ENCODE results near the gene BAG3.
A peak's percentile ranks its signal among the peaks of the same experiment; 100 is the strongest.
"Not testable (repeated sequence)": the region's sequence is repeated elsewhere in the genome, so short reads cannot be mapped to it uniquely, and the experiment has no call there.

Gene BAG3

GRCh38 chr10:119694608-119695007 is 43.4 kb downstream of the BAG3 start:
- DNase-seq (ENCODE audit: low read depth) = no peak

GRCh38 chr10:119700321-119700954 is 49.3 kb downstream of the BAG3 start:
- DNase-seq (ENCODE audit: low read depth) = no peak

- peak; percentile 55 for DNase-seq (ENCODE audit: low read depth)
Observed at GRCh38 chr10:119701861-119702260, 50.7 kb downstream of the BAG3 start.

- no peak for DNase-seq (ENCODE audit: low read depth)
Observed at GRCh38 chr10:119702583-119702982, 51.4 kb downstream of the BAG3 start.

DNA sequence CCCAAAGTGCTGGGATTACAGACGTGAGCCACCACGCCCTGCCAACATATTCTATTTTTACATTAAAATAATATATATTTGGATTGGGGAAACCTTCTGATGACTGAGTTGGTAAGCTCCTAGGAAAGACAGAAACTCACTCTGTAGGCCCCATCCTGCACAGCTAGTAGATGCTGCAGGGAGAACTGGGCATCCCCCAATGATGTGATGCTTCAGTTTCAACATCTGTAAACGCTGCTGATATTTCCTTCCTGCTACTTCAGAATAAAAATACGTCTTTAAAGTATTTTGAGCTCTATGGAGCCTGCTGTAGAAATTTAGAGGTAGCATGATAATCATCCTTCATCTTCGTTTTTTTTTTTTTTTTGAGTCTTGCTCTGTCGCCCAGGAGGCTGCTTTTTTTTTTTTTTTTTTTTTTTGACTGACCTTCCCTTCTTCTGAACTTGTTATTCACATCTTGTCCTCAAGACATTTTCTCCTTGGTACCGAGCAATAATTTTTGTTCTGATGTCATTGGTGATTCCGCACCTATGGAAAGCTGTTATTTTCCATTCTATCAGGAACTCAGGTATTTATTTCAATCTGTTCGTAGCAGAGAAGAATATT is 52.8 kb downstream of the BAG3 start:
- no peak for DNase-seq (ENCODE audit: low read depth)

- no peak for DNase-seq (ENCODE audit: low read depth)
Observed at GRCh38 chr10:119705434-119705831, 54.3 kb downstream of the BAG3 start.

- no peak for DNase-seq (ENCODE audit: low read depth)
Observed at GRCh38 chr10:119706521-119707278, 55.5 kb downstream of the BAG3 start.

GRCh38 chr10:119707331-119707730 is 56.2 kb downstream of the BAG3 start:
- not testable (repeated sequence) for DNase-seq (ENCODE audit: low read depth)

DNA sequence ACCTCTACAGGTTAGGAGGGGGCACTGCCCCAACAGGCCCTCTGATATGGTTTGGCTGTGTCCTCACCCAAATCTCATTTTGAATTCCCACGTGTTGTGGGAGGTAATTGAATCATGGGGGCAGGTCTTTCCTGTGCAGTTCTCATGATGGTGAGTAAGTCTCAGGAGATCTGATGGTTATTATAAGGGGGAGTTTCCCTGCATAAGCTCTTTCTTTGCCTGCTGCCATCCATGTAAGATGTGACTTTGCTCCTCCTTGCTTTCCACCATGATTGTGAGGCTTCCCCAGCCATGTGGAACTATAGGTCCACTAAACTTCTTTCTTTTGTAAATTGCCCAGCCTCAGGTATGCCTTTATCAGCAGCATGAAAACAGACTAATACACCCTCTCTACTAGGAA is 59.8 kb downstream of the BAG3 start:
- not testable (repeated sequence) for DNase-seq (ENCODE audit: low read depth)

DNA sequence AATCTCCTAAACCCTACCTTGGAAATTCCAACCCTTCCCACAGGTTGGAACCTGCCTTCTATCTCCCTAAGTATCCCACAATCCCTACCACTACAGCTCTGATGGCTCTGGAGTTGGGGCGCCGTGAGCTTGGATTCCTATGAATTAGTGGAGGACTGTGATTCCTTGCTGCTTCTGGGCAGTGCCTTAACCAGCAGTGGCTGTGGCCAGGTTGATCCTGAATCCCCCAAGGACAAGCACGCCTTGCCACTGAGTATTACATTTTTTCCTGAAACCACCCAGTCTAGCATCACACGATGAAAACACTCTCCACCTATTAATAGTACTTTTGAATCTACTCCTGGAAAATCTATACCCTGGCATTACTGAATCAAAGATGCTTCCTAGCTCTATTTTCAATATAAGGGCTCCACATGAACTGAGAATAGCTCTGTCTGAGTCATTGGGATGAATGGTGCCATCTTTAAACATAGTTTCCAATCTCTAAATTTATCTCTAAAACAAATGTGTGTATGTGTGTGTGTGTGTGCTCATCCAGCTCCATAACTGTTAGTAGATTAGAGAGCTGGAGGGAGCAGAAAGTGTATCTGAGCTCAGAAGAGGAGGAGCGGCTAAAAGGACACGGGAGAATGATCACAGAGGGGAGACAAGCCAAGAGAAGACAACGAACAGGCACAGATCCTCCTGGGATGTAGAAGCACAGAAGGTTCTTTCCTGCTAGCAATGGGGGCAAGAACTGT is 62.7 kb downstream of the BAG3 start:
- peak; percentile 44 for DNase-seq (ENCODE audit: low read depth)

DNA sequence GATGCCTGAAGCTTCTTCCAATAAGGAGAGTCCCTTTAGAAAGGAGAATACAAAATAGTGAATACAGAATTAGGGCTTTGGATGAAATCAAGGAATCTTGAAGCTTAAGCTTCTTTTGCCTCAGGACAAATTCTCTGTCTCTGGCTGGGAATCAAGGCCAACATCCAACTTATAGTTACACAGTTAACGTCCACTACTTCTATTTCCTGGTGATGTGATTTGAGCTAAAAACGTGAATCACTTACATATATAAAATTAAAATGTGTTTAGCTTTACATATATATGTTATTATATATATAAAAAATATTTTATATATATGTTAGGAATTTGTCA is 63.3 kb downstream of the BAG3 start:
- peak; percentile 29 for DNase-seq (ENCODE audit: low read depth)

DNA sequence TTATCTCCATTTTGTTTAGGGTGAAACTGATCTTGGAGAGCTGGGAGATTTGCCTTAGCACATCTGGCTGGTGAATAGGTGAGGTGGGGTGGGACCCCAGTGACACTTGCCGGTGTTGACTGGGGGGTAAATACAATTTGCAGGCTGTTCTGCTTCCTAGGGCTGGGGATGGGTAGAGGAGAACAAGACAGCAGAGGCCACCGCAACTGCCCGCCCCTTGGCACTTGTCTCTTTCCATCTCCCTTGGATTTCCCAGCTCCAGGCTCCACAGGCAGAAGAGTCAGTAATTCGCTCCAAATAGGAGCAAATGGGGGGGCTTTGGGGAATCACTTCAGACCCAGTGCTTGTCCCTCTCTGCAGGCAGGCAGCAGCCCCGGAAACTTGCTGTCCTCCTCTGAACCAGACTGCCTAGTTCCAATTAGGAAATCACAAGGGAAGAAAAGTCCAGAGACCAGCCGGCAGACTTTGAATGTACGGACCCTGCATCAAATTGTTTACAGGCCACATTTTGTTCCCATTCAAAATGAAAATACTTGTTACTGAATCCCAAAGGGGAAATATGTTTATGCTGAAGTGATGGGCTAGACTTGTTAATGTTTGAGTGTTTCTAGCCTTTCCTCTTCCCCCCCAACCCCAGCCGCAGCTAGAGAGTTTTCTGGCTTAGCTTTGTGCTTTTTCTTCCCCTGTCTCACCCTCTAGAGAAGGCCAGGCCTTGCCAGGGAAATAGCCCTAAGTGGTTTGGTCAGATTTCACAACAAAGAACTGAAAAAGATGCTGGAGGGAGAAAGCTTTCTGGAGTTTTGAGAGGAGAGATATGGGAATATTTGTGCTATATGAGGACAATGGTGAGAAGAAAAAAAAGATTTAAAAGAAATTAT is 64.7 kb downstream of the BAG3 start:
- no peak for DNase-seq (ENCODE audit: low read depth)

DNA sequence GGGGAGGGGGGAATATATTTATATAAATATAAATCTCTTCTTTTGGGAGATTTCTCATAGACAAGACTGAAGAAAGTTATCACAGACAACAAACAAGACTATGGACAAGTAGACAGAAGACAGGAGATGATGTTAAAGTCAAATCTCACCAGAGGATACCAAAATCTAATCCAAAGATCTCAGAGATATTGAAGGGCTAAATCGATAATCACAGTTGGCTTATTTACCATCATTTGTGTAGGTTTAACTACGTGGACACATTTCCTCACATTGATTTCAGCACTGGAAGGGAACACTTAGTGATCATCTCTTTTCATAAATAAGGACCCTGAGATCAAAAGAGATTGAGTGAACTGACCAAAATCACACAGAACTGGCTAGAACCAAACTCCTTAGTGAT is 72.0 kb downstream of the BAG3 start:
- DNase-seq (ENCODE audit: low read depth) = no peak

DNA sequence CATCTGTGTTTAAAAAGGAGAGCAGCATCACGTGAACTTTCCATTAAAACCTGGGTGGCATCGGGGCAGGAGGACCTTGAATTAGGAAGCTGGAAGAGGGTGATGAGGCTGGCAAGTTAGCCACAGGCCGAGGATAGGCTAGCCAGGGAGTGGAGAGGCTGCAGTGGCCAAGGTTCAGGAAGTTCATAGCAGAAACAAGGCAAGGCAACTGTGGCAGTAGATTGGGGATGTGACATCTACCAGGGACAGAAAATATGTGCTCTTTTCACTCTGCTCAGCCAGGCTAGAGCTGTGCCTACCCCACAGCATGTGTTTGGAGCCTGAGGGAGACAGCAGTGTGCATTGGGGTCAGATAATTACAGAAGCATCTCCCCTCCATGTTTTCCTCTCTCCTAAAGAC is 72.4 kb downstream of the BAG3 start:
- DNase-seq (ENCODE audit: low read depth) = no peak

DNA sequence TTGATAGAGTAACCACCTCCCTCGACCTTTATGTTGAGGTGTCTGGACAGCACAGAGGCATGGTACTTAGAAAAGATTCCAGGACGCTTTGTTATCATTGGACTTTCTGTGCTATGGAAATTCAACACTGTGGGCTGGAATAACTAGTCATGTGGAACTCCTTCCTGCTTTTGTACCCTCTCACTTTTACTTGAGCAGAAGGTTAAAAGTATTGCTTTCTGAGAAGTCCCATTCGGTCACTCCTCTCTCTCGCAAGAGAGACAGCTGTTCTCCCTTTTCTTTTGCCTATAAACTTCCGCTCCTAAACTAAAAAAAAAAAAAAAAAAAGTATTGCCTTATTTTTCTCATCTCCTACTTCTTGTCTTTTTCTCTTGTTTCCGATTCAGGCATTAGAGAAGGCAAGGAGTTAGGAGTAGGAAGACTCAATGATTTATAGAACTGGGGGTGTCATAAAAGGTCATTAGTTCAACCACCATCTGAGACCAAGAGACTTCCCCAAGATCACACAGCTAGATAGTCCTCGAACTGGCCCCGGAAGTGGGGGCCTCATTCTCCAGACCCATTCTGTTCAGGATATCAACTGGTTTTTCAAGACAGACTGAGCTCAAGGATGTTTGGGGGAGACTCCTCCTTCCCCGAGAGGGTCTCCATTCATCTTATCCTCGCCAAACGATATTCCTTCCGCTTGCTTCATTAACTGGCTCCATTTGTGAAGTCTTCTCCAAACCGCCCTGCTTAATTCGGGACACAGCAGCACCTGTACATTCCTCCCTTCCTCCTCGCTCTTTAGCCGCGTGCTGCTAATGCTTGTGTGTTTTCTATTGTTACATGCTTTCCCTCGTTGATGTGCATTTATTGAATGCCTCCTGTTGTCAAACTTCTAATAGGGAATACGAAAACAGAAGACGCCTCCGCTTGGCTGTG is 73.7 kb downstream of the BAG3 start:
- peak; percentile 44 for DNase-seq (ENCODE audit: low read depth)

DNA sequence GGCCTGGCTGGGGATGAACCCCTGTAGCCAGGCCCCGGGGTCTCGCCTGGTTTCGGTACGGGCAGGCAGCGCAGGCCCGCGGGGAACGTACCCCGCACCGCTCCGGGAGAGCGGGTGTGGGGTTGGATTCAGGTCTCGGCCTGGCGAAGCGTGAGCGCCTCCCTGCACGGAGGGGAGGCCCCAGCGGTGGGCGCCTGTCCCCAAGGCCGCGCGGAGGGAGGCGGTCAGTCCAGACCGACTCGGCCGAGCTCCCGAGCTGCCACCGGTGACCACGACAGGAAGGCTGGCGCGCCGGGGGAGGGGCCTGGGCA is 74.3 kb downstream of the BAG3 start:
- no peak for DNase-seq (ENCODE audit: low read depth)

- peak; percentile 99 for DNase-seq (ENCODE audit: low read depth)
Observed at GRCh38 chr10:119725828-119726675, 74.9 kb downstream of the BAG3 start, which contains the start of gene INPP5F. INPP5F (plus strand) TSS chr10:119726050; CDS start chr10:119726263, 213 bp downstream.

- DNase-seq (ENCODE audit: low read depth) = no peak
Observed at GRCh38 chr10:119726676-119727261, 75.6 kb downstream of the BAG3 start.

Data from EH (cell line).